Bronchial epithelial cell (primary cell): ENCODE data around the gene NDUFB10. TPM values are rescaled to one million over a fixed set of nuclear protein-coding genes. Genes with fewer than 3 reads are reported as not detected.

Experiments used
- DNase-seq: peaks from one replicate; pipeline ENCODE4 v3.0.0-alpha.2; 2010; ENCODE audit warnings: low read depth
- FAIRE-seq: peaks from 2 replicates; lab custom pipeline; 2011; peaks lifted over from hg19 to GRCh38; lab: Jason Lieb, UNC
- H3K27me3 ChIP-seq: 2 replicates; pipeline ENCODE4 v1.5.1; 2011; ENCODE audit warnings: low read length; ENCODE audit not compliant: control insufficient read depth, insufficient read depth
- H3K36me3 ChIP-seq: 2 replicates; pipeline ENCODE4 v1.5.1; 2011; ENCODE audit warnings: low read length; ENCODE audit not compliant: control insufficient read depth, insufficient read depth
- H3K4me3 ChIP-seq: 2 replicates; pipeline ENCODE4 v1.5.1; 2011; ENCODE audit warnings: mild to moderate bottlenecking, low read depth, low read length, control low read depth
- total RNA-seq: library from RNA; depleted of rRNA; stranded (reverse); fragments of >200 nt; gene quantifications from 2 replicates; pipeline ENCODE4 v1.2.1, GENCODE V29; 2014
- TF ChIP-seq, protein P1 (sequence below): IDR thresholded peaks from 2 replicates; pipeline ENCODE4 v1.5.1; 2011; ENCODE audit warnings: mild to moderate bottlenecking, moderate library complexity, low read length, control low read depth, inconsistent platforms; ENCODE audit not compliant: insufficient read depth, severe bottlenecking

Gene NDUFB10
- total RNA-seq, 1 donor from 2014 or later: 115 TPM

DNA sequence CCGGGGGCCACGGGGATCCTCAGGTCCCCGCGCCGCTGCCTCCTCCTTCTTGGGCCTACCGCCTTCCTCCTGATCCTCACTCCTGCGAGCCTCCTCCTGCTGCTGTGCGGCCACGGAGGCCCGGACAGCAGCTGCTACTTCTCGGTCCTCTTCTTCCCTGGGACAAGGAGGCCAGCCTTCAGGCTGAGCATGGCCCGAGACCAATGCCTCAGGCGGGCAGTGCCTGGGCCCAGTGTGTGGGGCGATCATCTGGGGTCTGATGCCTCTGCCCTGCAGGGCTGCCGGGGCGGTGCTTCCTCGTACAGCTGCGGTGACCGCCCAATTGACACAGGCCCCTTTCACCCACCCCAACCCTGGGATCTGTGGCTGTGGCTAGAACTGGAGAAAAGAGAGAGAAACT is 41.7 kb downstream of the NDUFB10 start:
- no peak for FAIRE-seq
- H3K36me3 ChIP-seq: peaks cover 63% of the 10 kb centered on the region
- TF ChIP-seq, protein P1, sequence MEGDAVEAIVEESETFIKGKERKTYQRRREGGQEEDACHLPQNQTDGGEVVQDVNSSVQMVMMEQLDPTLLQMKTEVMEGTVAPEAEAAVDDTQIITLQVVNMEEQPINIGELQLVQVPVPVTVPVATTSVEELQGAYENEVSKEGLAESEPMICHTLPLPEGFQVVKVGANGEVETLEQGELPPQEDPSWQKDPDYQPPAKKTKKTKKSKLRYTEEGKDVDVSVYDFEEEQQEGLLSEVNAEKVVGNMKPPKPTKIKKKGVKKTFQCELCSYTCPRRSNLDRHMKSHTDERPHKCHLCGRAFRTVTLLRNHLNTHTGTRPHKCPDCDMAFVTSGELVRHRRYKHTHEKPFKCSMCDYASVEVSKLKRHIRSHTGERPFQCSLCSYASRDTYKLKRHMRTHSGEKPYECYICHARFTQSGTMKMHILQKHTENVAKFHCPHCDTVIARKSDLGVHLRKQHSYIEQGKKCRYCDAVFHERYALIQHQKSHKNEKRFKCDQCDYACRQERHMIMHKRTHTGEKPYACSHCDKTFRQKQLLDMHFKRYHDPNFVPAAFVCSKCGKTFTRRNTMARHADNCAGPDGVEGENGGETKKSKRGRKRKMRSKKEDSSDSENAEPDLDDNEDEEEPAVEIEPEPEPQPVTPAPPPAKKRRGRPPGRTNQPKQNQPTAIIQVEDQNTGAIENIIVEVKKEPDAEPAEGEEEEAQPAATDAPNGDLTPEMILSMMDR: no peak
- H3K4me3 ChIP-seq: no peak overlapping the region
- no peaks in the 10 kb centered on the region for H3K27me3 ChIP-seq
- no peak for DNase-seq

DNA sequence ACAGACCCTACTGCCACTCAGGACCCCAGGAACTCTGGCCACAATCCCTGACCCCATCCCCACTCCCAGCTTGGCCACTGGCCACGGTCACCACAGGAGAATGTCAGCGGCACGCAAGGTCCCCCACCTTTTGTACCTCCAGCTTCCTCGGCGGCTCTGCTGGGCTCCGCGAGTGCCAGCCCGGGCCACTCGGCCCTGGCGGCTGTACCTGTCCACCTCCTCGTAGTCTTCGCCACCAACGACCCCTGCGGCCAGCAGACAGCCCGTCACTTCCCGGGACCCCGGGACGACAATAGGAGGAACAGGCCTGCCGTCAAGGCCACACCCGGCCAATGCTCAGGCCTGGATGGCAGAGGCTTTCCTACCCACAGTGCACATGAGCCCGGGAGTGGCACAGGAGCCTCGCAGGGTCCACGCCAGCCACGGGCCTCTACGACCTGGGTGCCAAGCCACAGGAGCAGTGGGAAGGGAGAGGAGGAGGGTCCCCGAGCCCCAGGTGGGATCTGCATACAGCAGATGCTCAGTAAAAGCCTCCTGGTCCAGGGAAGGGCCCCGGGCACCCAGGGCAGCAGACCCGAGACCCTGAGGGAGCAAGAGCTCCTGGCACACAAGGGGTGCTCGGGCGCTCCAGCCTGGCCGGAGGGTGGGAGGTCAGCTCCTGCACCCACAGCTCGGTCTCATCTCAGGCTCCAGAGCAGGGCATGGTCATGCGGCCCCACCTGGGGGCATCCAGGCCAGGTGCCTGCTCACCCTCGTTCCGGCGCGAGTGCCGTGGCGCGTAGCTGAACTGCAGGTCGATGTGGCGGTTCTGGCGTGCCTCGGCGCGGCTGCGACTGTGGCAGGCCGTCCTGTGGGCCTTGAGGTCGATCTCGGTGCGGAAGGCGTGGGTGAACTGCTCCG is 42.4 kb downstream of the NDUFB10 start:
- TF ChIP-seq, protein P1: no peak
- no peaks in the 10 kb centered on the region for H3K27me3 ChIP-seq
- FAIRE-seq (no peak), DNase-seq (no peak)
- peaks cover 64% of the 10 kb centered on the region for H3K36me3 ChIP-seq
- H3K4me3 ChIP-seq: no peak overlapping the region

DNA sequence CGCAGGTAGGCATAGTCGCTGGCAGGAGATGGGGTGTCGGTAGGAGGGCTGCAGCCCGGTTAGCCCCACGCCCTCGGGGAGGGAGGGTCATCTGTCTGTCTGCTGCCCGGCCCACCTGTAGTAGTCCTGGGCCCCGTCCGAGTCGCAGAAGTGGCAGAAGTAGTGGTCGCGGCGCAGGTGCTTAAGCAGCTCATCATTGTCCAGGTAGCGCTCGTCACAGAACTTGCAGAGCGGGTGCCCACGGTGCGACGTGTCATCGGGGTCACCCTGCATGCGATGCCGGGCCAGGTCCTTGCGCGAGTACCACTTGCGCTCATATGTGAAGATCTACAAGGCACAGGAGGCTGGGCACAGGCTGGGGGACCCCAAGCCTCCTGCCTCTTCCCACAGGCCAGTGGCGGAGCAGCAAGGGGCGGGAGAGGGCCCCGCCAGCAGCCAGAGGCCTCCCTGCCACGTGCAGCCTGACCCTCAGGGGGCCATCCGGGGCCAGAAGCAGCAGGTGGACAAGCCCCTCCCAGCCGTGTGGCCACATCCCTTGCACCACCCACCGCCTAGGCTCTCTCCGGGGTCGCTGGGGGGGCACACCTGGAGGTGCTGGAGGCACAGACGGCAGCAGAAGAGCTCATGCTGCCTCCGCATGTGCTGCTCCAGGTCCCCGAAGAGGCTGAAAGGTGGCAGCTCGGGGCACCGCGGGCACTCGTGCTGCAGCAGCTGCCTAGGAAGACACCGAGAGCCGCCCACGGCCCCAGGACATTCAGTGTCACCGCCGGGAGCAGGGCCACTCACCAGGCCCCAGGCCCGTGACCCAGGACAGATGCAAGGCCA is 43.3 kb downstream of the NDUFB10 start:
- no peak for DNase-seq
- no peak overlapping the region for H3K4me3 ChIP-seq
- FAIRE-seq: no peak
- no peaks in the 10 kb centered on the region for H3K27me3 ChIP-seq
- peaks cover 64% of the 10 kb centered on the region for H3K36me3 ChIP-seq
- TF ChIP-seq, protein P1: no peak

DNA sequence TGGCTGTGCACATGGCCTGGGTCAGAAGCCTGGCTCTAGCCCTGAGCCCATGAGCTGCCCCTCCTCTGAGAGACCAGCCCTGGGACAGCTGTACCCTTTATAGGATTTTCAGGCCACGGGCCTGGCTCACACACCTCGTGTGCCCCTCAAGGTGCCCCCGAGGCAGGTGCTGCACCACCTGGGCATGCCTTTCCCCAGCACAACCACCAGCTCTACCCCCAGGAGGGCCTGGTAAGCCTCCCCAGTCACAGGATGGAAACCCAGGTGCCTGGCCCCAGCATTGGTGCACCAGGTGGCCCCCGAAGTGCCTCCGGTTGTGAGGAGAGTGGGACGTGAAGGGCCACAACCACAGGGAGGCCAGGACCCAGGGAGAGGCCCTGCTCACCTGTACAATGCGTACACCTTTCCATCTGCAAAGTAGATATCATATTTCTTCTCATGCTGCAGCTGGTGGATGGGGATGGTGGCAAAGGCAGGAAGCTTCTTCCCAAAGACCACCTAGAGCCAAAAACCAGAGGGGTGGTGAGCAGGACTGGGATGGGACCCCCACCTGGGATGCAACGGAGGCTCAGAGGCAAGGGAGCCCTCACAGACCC is 44.0 kb downstream of the NDUFB10 start:
- no peak overlapping the region for H3K4me3 ChIP-seq
- DNase-seq (no peak), FAIRE-seq (peak; percentile 7)
- TF ChIP-seq, protein P1: no peak
- no peaks in the 10 kb centered on the region for H3K27me3 ChIP-seq
- peaks cover 59% of the 10 kb centered on the region for H3K36me3 ChIP-seq

DNA sequence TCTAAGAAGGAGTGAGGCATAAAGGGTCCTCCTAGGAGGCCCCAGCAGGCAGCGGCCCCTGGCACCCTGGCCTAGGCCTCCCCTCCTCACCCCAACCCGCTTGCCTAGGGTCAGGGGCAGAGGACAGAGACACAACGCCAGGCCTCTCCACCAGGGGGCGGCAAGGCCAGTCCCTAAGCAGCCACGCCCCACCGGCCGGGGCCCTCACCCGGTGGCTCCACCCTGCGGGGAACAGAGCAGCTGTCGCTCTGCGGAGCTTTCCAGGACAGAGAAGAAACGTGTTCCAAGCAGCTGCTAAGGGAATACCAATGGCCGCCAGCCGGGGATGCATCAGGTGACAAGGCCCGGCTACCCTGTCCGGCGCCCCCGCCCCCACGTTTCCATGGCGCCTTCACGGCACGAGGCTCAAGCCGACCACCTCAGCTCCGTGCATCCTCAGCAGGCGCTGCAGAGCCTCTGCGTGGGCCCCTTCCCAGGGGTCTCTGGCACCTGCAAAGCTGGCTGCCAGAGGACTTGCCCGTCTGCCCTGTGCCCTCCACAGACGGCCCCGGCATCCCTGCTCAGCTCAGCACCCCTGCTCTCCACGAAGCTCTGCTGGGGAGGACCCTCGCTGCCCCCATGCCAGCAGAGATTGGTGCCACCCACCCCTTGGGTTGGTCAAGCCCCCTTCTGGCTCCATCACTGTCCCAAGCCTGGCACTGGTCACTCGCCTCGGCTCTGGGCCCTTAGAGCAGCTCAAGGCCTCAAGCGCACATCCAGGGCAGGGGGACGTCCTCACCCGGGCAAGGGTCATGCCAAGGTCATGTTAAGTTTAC is 44.7 kb downstream of the NDUFB10 start:
- H3K4me3 ChIP-seq: no peak overlapping the region
- peaks cover 56% of the 10 kb centered on the region for H3K36me3 ChIP-seq
- no peak for FAIRE-seq
- H3K27me3 ChIP-seq: no peaks in the 10 kb centered on the region
- peak; percentile 69 for DNase-seq
- TF ChIP-seq, protein P1: peak; percentile 98
